Urothelium cell line (cell line): ENCODE data around the gene SDK1.
A peak's percentile ranks its signal among the peaks of the same experiment; 100 is the strongest.

Source experiments
- DNase-seq: peaks from one replicate; pipeline ENCODE4 v3.0.0; 2011; ENCODE audit warnings: low spot score, mixed read lengths
- FAIRE-seq: peaks from 2 replicates; lab custom pipeline; 2011; peaks lifted over from hg19 to GRCh38; lab: Jason Lieb, UNC

The SDK1 gene

GRCh38 chr7:3895341-3896116, 594.5 kb downstream of the SDK1 start:
- DNase-seq (no peak), FAIRE-seq (peak; percentile 67)

DNA sequence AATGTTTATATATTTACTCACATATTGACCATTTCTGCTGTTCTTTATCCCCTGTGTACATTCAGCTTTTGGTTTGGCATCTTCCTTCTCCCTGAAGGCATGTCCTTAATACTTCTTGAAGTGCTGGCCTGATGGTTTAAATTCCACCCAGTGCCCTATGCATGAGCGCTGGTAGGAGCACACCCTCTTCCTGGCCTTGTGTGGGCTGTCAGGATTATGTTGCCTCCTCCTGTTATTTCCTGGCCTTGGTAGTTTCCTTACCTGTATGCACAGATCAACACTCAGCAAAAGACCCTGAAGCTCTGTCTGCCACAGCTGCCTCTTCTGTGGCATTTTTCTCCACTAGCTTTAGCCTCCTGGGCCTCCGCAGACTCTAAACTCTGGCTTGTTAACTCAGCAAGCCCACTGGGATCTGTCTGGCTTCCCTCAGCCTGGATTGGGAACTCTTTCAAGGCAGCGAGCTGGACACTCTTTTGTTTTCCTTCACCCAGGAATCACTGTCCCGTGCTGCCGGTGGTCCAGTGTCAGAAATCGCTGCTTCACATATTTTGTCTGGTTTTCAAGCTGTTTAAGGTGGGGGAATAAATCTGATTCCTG, 595.2 kb downstream of the SDK1 start:
- DNase-seq (no peak), FAIRE-seq (no peak)

DNA sequence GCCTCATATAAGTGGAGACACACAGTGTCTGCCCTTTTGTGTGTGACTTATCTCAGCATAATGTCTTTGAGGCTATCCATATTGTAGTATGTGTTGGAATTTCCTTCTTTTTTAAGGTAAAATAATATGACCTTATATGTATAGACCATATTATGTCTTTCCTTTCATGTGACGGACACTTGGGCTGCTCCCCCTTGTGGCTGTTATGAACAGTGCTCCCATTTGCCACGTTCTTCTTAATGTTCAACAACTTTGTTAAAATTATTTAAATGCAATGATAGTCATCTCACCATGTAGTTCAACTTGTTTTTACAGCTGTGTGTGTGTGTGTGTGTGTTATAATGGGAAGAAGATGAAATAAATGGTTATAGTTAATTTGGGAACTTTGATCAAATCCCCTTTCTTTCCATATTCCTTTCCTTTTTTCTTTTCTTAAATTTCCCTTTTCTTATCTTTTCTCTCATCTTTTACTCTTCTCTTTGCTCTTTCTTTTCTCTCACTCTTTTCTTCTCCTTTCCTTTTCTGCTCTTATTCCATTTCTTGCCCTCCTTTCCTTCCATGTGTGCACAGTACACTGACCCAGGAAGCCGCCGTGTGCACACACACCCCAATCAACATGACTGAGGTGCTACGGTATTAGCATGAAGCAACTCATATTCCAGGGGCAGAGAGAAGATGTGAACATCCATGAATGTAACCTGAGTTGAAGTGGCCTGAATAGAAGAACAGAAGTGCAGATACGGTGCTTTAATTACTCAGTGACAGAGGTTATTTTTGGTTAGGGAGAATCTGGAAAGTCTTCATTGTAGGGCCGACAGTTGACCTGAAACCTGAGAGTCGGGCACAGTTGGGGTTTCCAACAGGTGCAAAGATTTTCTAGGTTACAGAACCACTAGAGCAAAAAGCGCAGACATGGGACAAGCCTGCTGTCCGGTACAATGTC, 596.6 kb downstream of the SDK1 start:
- FAIRE-seq: peak; percentile 98
- DNase-seq: peak; percentile 67

DNA sequence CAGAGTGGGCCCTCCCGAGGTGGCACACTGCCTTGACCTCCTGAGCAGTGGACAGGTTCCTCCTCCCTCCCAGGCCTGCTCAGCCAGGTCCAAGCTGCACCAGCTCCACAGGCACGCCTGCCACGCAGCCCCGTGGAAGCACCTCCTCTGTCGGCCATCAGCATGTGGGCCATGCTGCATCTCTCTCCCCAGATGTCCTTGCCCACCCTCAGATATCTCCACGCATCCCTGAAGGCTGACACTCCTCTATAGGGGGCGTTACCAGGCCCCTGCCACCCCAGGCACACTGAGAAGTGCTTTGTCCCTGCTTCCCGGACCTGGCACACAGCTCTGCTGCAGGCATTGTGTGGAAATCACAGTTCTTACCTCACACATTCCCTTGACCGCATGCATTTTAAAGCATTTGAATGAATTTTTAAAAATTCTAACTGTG, 598.5 kb downstream of the SDK1 start:
- peak; percentile 96 for FAIRE-seq
- no peak for DNase-seq

- DNase-seq: no peak
- peak; percentile 94 for FAIRE-seq
These were observed 607.1 kb downstream of the SDK1 start for GRCh38 chr7:3908153-3908552.

GRCh38 chr7:3909128-3909527, 608.1 kb downstream of the SDK1 start:
- FAIRE-seq (peak; percentile 68), DNase-seq (no peak)

DNA sequence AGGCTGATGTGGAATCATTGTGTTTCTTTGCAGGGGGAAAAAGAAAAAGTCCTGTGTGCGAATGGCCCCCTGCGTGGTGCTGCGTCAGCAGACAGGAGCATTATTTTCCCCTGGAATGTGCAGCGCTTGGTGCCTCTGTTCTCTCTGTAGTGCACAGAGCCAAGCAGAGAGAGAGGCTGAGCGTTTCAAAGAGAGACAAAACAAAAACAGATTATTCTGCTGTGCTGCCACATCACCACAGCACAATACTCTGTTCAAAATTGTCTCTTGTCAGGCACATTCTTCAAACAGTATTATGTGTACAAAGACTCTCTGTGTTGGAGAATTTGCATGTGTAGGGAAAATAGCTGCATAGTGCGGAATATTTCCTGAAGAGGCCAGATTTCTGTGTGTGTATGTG, 609.0 kb downstream of the SDK1 start:
- FAIRE-seq: peak; percentile 76
- DNase-seq: no peak

GRCh38 chr7:3911685-3912084, 610.6 kb downstream of the SDK1 start:
- FAIRE-seq: peak; percentile 98
- DNase-seq: peak; percentile 89

DNA sequence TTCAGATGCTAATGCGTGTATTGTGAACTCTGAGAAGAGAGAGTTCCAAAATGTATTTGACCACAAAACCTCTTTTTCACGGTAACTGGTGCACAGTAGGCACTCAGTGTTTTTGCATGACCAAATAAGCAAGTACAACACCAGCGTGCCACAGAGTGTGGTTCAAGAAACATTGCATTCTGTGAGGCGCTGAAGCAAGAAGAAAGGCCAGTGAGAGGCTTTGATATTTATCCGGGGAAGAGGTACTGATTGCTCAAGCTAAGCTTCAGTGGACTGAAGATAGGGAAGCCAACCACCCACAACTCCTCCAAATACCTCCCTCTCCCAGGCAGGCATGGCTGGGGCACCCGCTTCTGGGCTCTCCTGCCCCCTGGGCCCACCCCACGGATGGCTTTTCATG, 611.2 kb downstream of the SDK1 start:
- peak; percentile 59 for FAIRE-seq
- DNase-seq: no peak

- DNase-seq: no peak
- FAIRE-seq: peak; percentile 87
These were observed 613.2 kb downstream of the SDK1 start for GRCh38 chr7:3914051-3914775.

- no peak for DNase-seq
- peak; percentile 79 for FAIRE-seq
These were observed 614.4 kb downstream of the SDK1 start for GRCh38 chr7:3915337-3915878.

- DNase-seq (peak; percentile 52), FAIRE-seq (peak; percentile 79)
These were observed 615.1 kb downstream of the SDK1 start for GRCh38 chr7:3916146-3916545.

DNA sequence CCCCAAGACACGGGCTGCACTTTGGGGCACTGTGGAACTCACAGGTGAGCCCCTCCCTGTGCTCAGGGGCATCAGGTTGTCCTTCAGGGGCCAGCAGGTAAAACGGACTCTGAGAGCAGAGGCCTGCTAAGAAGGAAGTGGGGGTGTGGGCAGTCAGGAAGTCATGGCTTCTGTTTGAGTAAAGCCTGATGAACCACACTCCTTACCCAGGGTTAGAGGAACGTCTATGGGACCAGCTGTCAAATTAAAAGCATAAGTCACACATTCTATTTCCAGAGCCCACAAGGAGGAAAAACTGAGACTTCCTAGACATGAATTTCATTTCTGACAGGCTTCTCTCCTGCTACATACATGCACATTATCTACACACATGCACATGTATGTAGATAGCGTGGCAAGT, 616.4 kb downstream of the SDK1 start:
- FAIRE-seq: peak; percentile 75
- DNase-seq: no peak

- FAIRE-seq (peak; percentile 40), DNase-seq (no peak)
These were observed 617.5 kb downstream of the SDK1 start for GRCh38 chr7:3918576-3918975.

DNA sequence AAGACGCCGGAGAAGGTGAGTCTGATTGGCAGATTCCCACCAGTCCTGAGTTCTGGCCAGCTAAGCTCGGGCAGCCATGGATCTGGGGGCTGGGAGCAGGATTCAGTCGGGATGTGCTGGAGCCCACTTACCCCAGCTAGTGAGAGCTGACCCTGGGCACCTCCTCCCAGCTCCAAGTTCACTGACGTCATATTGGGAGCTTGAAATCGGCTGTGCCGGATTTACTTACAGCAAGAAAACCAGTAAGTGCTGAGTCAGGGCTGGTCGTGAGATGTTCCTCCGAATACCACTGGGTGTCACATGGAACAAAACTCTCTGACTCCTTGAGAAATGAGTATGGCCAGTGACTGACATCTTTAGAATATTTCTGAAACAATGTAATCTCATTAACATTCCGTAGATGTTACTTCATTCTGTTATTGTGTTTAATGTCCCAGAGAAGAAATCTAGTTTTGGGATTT, 621.2 kb downstream of the SDK1 start:
- peak; percentile 99 for FAIRE-seq
- peak; percentile 96 for DNase-seq

DNA sequence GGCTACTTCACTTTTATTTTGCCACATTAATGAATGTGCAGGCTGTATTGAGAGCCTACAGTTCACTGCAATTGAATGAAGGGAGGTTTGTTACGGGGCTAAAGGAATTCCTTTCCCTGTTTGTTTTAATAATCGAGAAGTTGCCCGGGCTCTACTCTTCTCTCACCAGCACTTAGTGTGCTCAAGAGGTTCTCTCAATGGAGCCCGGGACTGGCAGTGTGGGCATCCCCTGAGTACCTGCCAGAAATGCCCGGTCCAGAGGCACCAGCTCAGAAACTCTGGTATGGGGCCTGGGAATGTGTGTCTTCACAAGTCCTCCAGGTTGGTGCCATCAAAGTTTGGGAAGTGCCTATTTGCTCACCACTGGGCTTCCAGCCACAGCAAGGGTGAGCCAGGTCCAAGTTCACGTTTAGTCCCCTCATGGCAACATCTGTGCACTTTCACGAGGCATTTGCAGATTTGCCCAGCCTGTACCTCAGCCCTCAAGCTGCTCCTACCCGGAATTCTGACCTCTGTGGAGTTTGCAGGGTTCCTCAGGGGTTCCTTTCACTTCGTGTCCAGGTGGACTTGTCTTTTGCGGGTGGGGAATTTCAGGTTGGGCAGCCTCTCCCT, 622.4 kb downstream of the SDK1 start:
- no peak for DNase-seq
- FAIRE-seq: peak; percentile 23

GRCh38 chr7:3924277-3924676, 623.2 kb downstream of the SDK1 start:
- DNase-seq (no peak), FAIRE-seq (peak; percentile 94)

DNA sequence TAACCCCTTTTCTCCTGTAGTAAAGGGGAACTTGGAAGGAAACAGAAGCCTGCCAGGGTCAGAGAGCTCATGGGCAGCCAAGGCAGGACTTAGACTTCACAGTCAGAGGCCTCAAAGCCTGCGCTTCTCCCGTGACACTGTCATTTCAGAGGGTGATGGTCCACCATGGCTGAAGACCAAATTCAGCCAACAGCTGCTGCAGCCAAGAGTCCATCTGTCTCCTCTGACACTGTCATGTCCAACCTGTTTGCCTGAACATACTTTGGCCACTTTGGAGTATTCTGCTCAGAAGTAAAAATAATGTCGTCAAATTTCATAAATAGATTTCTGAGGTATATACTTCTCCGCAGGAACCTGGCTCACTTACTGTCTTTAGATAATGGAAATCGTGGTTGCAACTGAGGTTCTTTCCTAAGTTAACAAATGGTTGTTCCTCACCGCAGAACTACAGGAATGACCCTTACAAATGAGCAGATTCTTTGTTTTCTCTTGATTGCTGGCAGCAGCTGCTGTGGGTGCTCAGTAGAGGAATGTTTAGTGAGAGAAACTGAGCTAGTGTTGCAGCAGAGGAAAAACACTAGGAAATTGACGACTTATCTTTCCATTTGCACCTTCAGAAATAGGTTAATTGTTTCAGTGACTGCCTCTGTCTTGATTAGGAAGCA, 626.5 kb downstream of the SDK1 start:
- DNase-seq (no peak), FAIRE-seq (peak; percentile 97)
